ENCODE measurements around the gene ACOT7.

Gene ACOT7

DNA sequence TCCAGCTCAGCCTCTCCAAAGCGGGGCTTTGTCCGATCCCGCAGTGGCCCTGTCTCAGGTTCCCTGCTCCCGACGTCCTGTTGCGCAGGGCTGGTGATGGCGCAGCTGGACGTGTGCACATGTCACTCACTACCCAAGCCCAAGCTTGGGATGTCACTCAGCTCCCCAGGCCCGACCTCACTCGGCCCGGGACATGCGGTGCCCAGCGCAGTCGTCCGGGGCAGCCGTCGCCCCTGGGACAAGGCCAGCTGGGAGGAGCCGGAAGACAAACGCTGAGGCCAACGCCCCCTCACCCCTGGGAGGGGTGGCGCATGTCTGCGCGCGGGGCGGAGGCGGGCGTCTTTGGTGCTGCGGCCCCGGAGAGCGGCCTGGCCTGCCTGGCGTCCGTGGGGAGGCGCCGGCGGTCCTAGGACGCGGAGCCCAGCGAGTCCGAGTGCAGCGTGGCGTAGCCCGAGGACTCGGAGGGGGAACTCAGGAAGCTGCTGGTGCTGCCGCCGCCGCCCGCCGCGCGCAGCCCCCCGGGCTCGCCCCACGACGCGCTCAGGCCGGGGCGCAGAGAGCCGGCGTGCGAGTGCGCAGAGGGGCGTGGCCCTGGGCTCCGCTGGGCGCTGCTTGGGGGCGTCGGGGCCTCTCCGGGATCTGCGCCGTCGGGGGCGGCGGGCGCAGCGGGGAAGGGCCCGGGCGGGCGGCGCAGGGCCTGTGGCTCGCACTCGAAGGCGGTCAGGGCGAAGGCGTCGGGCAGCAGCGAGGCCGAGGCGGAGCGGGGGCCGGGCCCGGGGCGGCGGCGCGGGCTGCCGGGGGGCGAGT, 144.4 kb downstream of the ACOT7 start:
- no peaks in the 10 kb centered on the region for H3K9me3 ChIP-seq (ENCODE audit: insufficient read depth, low read length)
- no peaks in the 10 kb centered on the region for H3K36me3 ChIP-seq (ENCODE audit: low read length)
- H3K79me2 ChIP-seq (ENCODE audit: insufficient read depth, low read length) = no peaks in the 10 kb centered on the region
- no peaks in the 10 kb centered on the region for H3K27me3 ChIP-seq (ENCODE audit: low read length)
- H3K4me2 ChIP-seq (ENCODE audit: low read depth, low read length, poor library complexity, severe bottlenecking) = no peak overlapping the region
- TF ChIP-seq EZH2phosphoT487 (conservative IDR thresholded peaks at IDR 0.05; ENCODE audit: low read length) = no peak
- TF ChIP-seq CTCF (IDR thresholded peaks at IDR 0.05; ENCODE audit: insufficient read depth, low read length, poor library complexity, severe bottlenecking) = no peak
- no peak overlapping the region for H3K9ac ChIP-seq (ENCODE audit: low read length)
- H3K4me3 ChIP-seq (ENCODE audit: insufficient read depth, low read length, poor library complexity, severe bottlenecking) = no peak overlapping the region
- no peaks in the 10 kb centered on the region for H4K20me1 ChIP-seq (ENCODE audit: low read depth, low read length)
- H2AFZ ChIP-seq (ENCODE audit: low read depth, low read length, severe bottlenecking) = no peak overlapping the region
- H3F3A ChIP-seq (ENCODE audit: insufficient read depth) = no peaks in the 10 kb centered on the region
- H3K27ac ChIP-seq (ENCODE audit: low read depth, low read length) = no peak overlapping the region
- H3K9me2 ChIP-seq (replicated peaks; ENCODE audit: insufficient read depth, low read length) = no peaks in the 10 kb centered on the region

- H3K9ac ChIP-seq (ENCODE audit: low read length) = no peak overlapping the region
- H3K27ac ChIP-seq (ENCODE audit: low read depth, low read length) = no peak overlapping the region
- TF ChIP-seq CTCF (IDR thresholded peaks at IDR 0.05; ENCODE audit: insufficient read depth, low read length, poor library complexity, severe bottlenecking) = no peak
- TF ChIP-seq EZH2phosphoT487 (conservative IDR thresholded peaks at IDR 0.05; ENCODE audit: low read length) = no peak
- H3K27me3 ChIP-seq (ENCODE audit: low read length) = no peaks in the 10 kb centered on the region
- H3K9me3 ChIP-seq (ENCODE audit: insufficient read depth, low read length) = no peaks in the 10 kb centered on the region
- no peak overlapping the region for H3K4me3 ChIP-seq (ENCODE audit: insufficient read depth, low read length, poor library complexity, severe bottlenecking)
- H3K9me2 ChIP-seq (replicated peaks; ENCODE audit: insufficient read depth, low read length) = no peaks in the 10 kb centered on the region
- H3K36me3 ChIP-seq (ENCODE audit: low read length) = no peaks in the 10 kb centered on the region
- H3F3A ChIP-seq (ENCODE audit: insufficient read depth) = no peaks in the 10 kb centered on the region
- H3K79me2 ChIP-seq (ENCODE audit: insufficient read depth, low read length) = no peaks in the 10 kb centered on the region
- H2AFZ ChIP-seq (ENCODE audit: low read depth, low read length, severe bottlenecking) = no peak overlapping the region
- no peak overlapping the region for H3K4me2 ChIP-seq (ENCODE audit: low read depth, low read length, poor library complexity, severe bottlenecking)
- H4K20me1 ChIP-seq (ENCODE audit: low read depth, low read length) = no peaks in the 10 kb centered on the region
Observed at GRCh38 chr1:6248161-6248776, 145.3 kb downstream of the ACOT7 start.

DNA sequence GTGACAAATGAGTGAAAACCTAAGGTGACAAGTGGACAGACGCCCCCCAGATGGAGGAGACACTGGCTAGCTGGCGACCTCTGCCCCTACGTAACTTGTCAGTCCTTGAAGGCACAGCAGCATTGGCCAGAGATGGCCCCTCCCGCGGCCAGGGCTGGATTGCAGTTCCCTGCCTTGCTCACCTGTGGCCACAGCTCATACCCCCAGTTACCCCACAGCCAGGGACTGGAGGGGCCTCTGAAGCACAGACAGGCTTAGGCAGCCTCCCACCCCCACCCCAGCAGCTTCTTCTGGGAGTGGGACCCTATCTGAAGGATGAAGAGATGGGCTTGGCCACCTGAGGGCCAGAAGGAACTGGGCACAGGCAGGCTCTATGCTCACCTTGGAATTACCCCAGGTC, 145.9 kb downstream of the ACOT7 start:
- Histone ChIP-seq H3K9me3 (ENCODE audit: insufficient read depth, low read length) (no peaks in the 10 kb centered on the region), H3K4me2 (ENCODE audit: low read depth, low read length, poor library complexity, severe bottlenecking) (no peak overlapping the region), H3K9ac (ENCODE audit: low read length) (no peak overlapping the region), H3K27me3 (ENCODE audit: low read length) (no peaks in the 10 kb centered on the region), H3F3A (ENCODE audit: insufficient read depth) (no peaks in the 10 kb centered on the region), H2AFZ (ENCODE audit: low read depth, low read length, severe bottlenecking) (no peak overlapping the region), H3K4me3 (ENCODE audit: insufficient read depth, low read length, poor library complexity, severe bottlenecking) (no peak overlapping the region), H3K9me2 (replicated peaks; ENCODE audit: insufficient read depth, low read length) (no peaks in the 10 kb centered on the region), H4K20me1 (ENCODE audit: low read depth, low read length) (no peaks in the 10 kb centered on the region), H3K27ac (ENCODE audit: low read depth, low read length) (no peak overlapping the region), H3K36me3 (ENCODE audit: low read length) (no peaks in the 10 kb centered on the region), H3K79me2 (ENCODE audit: insufficient read depth, low read length) (no peaks in the 10 kb centered on the region)
- TF ChIP-seq CTCF (IDR thresholded peaks at IDR 0.05; ENCODE audit: insufficient read depth, low read length, poor library complexity, severe bottlenecking) = no peak
- no peak for TF ChIP-seq EZH2phosphoT487 (conservative IDR thresholded peaks at IDR 0.05; ENCODE audit: low read length)

Data from SU-DHL-6 (cell line).